GM19452 (cell line): ENCODE measurements around the gene WASF2.
"Not testable (repeated sequence)": the region's sequence is repeated elsewhere in the genome, so short reads cannot be mapped to it uniquely, and the experiment has no call there.

ENCODE experiments used
- ATAC-seq: cut with Tn5 transposase; IDR thresholded peaks from one replicate; pipeline ENCODE4 v1.9.1; 2021; ENCODE audit not compliant: unreplicated experiment

The WASF2 gene

DNA sequence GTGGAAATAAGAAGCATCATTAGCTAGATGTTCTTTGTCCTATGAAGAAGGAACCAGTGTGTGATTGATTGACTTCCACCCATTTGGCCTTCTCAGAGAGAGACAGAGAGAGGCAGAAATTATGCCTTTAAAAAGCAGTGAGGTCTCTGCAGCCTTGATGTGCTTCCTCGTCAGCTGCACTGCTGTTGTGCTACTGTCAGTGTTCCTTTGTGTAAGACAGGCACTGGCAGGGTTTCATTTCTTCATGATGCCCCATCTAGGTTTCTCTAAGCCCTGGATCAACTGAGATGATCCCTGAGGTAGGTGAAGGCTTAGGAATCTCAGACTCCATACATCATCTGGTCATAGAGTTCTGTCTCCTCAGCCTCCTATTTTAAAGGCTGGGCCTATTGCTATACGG, 62.6 kb downstream of the WASF2 start:
- ATAC-seq = no peak

- no peak for ATAC-seq
These were observed 66.3 kb downstream of the WASF2 start for GRCh38 chr1:27423709-27424108.

DNA sequence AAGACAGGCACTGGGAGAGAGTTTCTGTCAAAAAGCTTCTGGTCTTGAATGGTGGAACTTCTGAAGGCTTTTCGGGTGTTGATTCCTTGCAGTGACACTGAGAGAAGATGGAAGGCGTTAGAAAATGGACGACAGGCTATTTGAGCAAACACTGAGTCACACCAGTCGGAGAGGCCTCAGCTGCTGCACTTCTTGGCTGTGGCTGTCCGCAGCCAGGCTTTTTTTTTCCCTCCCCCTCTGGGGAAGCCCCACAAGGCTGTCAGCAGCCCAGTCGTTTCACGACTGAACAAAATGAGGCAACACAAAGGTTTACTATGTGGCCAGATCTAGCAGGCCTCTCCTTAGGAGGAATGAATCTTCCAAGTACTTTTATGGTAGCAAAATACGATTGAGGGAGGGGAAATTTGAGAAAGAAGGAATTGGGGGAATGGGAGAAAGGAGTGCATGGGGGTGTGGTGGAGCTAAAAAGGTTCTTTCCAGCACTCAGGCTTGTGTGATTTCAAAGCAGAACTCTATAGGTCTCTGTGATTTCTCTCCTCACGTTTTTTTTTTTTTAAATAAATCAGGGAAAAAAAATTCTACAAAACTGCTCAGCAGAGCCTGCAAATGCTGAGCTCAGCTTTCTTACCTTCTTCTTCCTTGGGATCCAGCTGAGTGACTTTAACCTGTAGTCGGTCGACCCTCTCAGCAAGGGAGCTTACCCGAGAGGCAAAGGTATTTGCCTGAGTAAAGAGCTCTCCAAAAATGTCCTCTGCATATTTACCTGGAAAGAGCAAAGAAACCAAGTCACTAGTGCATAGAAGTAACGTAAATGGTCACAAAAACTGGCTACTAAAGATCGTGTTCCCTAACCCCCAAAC, 71.4 kb downstream of the WASF2 start:
- peak; percentile 69 for ATAC-seq

GRCh38 chr1:27417713-27418112, 72.3 kb downstream of the WASF2 start:
- ATAC-seq = no peak

- ATAC-seq = no peak
These were observed 73.4 kb downstream of the WASF2 start for GRCh38 chr1:27416387-27417111.

GRCh38 chr1:27414091-27414490, 75.9 kb downstream of the WASF2 start:
- no peak for ATAC-seq

DNA sequence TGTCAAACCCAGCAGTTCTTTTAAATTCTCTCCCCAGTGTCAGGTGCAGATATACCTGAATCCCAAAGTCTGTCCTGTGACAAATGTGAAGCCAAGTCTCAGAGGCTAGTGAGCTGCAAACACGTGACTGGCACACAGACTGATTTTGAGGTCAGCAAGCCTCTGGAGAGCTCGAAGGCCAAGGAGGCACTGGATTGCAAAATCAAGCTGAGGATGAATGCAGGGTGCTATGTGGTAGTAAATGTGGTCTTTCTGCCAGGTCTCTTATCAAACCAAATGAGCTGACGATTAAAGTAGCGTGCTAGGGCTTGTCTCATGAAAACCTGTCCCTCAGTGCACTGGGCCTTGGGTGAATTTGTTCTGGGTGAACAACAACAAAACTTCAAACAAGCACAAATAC, 77.0 kb downstream of the WASF2 start:
- no peak for ATAC-seq

- ATAC-seq = no peak
These were observed 77.5 kb downstream of the WASF2 start for GRCh38 chr1:27412502-27412901.

DNA sequence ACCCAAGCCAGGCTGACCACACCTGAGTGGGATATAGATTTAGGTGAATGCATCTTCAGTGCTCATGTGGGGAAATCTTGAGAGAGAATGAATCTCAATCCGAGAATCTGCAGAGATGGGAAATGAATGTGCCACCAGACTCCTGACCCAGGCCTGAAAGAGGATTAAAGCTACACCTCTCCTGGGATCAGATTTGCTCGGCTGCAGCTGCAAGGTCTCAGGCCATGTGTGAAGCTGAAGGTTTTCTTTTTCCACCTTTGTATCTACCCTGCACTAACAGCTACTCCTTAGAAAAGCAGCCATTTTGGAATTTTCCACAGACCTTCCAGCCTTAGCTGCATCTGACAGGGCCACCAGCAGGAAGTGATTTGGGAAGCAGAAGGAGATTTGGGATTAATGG, 79.3 kb downstream of the WASF2 start:
- no peak for ATAC-seq

DNA sequence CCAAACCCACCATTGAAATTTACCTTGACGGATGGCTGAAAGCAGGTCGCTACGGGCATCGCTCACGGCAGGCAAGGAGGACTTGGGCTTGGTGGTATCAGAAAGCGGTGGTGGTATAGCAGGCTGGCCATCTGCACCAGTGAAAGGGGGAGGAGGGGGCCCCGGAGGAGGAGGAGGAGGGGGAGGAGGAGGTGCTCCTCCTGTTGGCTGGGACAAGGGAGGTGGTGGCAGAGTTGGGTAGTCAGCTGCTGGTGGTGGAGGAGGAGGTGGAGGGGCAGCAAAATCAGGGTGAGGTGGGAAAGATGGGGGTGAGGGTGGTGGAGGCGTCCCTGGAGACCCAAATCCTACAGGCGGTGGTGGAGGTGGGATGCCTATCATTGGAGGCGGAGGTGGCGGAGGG, 80.3 kb downstream of the WASF2 start:
- ATAC-seq = no peak

GRCh38 chr1:27408151-27408550, 81.8 kb downstream of the WASF2 start:
- no peak for ATAC-seq

DNA sequence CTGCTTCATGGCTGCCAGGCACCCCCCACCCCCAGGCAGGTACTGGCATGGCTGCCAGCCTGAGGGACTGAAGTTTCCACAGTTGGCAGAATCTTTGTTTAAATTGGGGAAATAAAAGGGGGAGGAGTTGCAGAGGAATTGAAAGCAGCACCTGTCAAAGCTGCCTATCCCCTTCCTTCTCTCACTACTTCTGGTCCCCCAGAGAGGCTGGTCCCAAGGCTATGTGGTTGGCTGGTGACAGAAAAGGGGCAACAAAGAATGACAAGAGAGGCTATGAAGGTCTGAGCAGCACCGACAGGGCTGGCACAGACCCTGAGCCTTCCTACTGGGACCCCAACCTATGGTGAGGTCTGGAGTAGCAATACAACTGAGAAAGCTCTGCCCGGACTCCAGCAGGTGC, 83.2 kb downstream of the WASF2 start:
- not testable (repeated sequence) for ATAC-seq

DNA sequence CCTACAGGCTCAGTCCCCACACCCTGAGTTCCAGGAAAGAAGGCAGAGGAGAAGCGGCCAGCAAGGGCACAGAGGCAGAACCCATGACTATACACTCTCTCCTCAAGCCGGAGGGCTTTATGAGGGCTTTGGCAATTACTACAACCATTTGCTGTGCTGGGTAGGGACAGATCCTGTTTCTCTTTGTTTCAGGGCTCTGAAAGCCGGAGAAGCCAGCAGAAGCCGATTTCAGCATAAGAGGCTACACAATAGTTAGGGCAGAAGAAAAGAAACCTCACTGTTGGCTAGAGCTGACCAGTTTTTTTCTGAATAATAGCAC, 83.6 kb downstream of the WASF2 start:
- ATAC-seq = no peak

- ATAC-seq = not testable (repeated sequence)
These were observed 84.2 kb downstream of the WASF2 start for GRCh38 chr1:27405598-27406361.

DNA sequence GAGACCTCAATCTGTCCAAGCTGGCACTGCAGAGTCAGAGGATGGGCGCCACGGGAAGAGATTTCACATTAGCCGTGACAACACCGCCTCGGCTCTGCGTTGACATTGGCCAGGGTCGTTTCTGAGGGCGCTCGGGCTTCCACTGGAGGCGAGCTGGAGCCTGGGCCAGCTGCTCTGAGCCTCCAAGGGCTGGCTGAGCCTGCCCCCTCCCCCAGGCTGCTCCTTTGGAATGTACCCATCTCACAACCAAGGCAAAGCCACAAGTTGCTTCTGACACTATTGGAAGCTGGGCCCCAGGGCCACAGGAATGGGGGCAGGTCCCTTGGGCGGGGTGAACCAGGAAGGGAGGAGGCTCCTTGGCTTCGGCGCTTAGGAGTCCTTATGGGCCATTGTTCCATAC, 84.9 kb downstream of the WASF2 start:
- no peak for ATAC-seq

GRCh38 chr1:27403931-27404330, 86.0 kb downstream of the WASF2 start:
- no peak for ATAC-seq

GRCh38 chr1:27403065-27403726, 86.8 kb downstream of the WASF2 start:
- no peak for ATAC-seq

- ATAC-seq = no peak
These were observed 87.6 kb downstream of the WASF2 start for GRCh38 chr1:27402349-27402754.

DNA sequence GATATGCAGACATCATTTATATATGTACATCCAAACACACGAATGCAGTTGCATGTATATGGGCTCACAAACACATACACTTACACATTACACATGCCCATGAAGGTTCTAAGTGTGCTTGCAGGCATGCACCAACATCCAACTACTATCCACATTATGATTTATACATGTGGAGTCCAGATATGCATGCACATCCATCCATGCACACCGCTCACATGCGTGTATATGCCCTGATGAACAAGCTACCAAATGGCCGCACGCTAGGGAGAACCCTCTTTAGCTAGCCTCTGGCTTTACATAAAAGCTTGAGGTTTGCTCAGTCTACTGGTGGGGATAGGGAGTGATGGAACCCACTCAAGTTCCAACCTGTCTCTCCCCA, 89.0 kb downstream of the WASF2 start:
- ATAC-seq = no peak

DNA sequence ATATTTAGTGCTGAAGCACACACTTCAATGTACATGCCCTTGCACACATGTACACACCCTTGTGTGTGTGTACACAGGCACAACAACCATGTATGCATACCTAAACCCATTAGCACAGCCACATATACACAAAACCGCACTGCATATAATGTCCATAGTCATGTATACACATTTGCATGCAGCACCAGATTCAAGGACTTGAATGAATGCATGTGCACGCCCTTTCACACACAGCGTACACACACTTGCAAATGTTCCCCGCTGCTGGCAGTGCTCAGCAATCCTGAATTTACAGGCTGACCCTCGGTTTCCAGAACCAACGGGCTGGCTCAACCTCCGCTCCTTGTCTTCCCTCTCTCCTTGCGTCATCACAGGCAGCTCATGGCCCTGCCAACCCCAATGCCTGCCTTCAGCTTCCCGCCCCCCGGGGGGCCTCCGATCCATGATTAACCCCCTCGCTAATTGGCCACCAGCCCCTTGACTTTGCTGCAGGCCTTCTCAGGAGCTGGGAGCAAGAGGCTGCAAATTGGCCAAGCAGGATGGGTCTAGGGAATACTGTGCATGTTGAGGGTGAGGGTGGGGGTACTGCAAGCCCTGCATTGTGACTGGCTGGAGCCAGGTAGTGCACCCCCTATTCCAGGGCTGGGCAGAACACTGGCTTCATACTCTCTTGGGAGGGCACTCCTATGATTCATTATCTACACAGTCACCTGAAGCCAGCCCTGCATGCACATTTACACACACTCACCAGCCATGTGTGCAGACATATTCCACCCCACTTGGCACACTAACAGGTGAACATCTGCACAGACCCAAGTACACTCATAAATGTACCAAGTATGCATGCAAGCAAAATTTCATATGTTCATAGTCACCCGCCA, 89.6 kb downstream of the WASF2 start:
- no peak for ATAC-seq
